ENCODE data around the gene TNNI3K.
A peak's percentile ranks its signal among the peaks of the same experiment; 100 is the strongest.

TNNI3K gene

DNA sequence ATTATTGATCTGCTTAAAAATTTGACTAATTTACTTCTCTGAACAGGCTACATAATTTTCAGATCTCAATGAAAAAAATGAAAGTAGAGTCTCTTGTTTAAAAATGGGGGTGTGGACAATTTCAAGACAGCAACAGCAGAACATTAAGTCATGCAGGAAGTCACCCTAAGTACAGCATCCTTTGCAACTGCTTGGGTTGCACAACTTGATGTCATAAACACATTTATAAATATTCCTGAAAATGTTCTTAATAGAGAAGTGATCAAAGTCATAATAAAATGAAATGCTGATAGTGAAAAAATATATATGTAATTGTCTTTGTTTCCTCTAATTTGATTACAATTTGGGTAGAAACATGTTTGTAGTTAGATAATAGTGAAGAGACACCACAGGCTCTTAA lies 79.3 kb downstream of the TNNI3K start:
- no peak for DNase-seq

DNA sequence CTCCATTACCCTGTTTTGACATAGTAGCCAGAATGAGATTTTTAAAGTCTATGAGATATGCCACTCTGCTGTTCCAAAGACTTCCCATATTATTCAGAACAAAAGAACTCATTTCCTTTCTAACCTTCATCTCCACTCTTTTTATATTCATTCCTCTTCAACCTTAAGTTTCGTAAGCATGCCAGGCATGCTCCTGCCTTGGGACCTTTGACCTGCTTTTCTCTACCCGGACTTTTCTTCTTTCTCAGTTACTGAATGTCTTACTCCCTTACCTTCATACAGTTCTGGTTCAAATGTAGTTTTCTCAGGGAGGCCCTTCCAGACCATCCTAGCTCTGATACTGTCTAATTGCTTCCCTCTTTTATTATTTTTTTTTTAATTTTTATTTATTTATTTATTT lies 81.1 kb downstream of the TNNI3K start:
- DNase-seq, result no peak

DNA sequence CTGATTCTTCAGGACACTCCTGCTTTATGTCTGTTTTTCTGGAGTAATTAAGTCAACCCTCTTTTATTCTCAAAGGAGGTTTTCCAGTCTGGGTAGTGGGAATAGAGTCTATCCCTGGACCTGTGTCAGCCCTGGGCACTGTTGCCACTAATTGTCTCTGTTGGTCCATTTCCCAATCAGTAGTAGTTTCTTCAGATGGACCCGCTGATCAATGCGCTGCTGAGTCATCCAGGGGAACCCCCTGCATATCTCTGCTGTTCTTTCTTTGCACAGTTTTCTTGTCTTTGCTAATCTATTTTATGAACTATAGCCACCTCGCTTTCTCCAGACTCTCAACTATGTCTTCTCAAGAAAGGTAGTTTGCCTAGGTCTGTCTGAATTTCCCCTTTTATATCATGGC lies 82.5 kb downstream of the TNNI3K start:
- DNase-seq, result no peak

DNA sequence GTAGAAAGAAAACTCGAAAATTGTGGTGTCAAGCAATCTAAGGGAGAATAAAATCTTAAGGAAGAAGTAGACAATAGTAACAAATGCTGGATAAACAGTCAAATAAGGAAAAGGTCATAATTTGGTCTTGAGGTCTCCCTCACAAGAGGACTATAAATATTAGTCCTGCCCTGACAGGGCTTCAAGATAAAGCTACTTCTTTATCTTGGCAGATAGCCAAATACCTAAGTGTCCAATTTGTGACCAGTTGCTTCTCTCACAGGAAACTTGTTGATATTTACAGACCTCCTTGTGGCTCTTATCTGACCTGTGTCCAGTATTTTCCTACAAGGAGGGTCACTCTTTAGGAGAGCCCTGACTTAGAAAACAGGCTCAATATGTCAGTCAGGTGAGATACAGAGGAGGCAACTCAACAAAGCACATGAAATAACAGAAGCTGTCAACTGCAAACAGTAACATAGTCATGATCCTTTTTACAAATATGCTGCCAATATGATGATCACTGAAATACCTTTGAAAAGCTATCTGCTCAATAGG lies 88.8 kb downstream of the TNNI3K start:
- no peak for DNase-seq

DNA sequence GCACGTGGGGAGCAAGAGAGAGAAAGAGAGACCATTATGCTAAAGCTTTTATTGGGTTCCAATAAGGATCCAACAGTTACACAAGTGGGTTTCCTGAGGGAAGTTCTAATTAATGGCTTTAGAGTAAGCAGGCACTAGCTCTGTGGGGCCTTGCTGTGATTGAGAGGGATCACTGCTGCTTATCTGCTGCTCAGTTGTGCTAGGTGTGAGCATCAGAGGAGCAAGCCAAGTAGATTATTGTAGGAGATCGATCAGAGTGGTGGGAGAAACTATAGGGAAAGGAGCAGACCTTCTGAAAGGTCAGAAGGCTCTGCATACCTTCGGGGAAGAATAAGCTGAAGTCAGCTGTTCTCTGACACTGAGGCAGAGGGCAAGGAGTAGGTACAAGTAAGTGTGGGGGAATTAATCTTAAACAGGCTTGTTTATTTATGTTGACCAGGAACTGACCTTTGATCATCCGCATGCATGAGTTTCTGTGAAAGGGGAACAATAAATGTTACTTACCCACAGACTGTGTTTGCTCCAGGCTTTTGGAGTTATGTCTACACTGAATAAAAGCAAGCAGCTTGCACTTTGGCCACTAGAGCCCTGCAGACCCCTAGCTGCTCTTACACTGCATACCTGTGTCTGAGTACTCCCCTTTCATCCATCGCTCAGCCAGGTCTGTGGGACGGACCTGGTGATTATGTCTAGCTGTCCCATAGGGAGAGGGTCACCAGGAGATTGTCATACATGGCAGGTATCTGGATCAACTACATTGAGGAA lies 89.7 kb downstream of the TNNI3K start:
- no peak for DNase-seq

DNA sequence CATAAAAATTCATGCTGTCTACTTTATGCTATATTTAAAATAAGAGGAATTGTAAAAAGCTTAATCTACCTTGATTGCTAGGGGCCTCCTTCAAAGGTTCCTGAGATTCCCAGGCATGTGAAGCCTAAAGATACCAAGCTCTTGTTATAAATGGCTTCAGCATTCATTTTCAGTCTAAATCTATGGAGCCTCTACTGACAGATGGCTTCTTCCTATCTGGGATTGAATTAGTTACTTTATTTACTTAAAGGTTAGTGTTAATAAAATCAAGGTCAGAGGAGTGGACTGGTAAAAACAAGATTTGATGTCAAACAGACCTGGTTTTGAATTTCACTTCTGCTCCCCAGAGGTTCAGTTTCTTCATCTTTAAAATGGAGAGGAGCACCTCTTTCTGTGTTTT lies 93.7 kb downstream of the TNNI3K start:
- DNase-seq, result no peak

DNA sequence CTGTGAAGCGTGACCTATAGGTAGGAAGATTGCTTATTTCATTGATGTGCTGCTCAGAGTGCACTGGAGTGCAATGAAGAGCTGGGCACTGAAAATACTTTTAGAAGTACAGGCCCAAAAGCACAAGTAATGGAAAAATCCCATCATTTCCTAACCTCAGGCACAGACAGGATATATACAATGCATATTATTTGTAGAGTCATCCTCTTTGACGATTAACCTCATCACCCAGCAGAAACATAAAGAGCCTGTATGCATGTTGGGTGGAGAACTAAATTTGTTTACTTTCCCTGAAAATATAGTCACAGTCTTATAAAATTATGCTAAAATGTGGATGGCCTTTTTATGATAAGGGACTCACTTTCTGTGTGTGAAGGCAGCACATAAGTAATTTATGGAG lies 98.1 kb downstream of the TNNI3K start:
- DNase-seq, result no peak

DNA sequence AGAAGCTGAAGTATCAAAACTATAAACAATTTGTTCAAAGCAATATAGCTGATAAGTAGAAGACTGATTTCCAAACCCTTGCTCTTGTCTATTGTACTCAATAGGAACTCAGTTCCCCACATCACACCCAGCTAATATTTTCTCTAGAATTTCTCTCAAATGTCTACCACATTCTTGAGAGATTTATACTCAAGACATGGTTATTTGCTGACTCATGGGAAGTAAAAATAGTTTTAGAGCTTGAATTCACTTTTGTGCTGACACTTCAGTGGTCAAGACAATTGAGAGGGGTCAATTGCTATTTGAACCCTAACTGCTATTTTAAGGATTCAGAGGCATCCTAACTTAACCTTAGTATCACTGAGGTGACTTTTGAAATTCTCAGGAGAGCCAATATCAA lies 99.0 kb downstream of the TNNI3K start:
- DNase-seq, result no peak

DNA sequence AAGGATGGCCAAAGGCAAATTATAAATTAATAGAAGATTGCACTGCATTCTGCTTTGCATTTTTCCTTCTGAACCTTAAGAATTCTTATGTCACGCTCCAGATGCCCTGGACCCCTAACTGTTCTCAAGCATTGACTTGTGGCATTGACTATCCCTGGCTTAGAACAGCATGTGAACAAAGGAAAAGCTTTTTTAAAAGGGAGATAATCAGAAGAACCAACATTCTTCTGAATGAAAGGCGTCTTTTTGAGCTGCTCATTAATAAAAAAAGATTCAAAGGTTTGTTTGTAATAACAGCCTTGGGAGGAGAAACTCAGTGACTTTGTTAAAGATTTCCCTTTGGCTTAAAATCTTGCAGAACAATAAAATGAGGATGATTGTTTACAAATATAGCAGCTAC lies 105.5 kb downstream of the TNNI3K start:
- DNase-seq, result no peak

DNA sequence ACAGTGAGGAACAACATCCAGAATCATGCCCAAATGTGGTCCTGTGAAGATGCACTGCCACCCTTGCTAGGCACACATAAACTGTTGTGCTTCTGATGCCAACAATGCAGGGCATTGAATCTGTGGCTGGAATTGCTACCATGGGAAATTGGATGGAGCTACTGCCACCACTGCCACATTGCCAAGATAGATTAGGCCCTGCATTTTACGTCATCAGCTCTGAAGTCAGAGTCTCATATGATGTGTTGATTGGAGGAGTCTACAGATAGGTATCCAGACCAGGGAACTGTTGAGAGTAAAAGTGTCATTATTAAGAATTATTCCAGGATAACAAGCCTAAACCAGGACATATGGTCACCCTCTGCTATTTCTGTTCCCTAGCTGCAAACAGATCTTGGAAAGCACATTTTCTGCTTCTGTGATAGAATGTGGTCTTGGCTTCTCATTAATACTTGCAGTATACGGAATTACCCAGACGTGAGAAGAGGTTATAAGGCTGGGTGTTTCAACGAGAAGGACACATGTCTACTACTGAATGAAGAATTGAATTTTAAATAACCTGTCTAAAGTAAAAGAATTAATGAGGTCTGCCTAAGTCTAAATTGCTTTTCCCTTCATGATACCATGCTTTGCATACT lies 106.6 kb downstream of the TNNI3K start:
- no peak for DNase-seq

DNA sequence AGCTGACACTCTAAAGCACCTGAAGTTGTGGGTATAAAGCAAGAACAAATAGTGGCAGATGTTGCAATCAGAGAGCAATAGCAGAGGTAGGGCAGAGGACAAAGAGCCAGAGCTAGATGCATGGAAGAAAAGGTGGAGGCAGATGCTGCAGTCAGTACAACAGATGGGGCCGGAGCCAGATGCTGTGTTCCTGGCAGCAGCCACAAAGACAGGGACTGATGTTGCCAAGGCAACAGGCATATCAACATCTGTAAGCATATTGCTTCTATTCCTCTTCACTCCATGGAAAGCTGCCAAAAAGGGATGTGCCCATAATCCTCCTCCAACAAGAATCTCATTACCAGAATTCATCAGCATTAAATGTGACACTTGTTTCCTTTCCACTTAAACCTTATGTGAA lies 108.0 kb downstream of the TNNI3K start:
- DNase-seq, result peak; percentile 92

DNA sequence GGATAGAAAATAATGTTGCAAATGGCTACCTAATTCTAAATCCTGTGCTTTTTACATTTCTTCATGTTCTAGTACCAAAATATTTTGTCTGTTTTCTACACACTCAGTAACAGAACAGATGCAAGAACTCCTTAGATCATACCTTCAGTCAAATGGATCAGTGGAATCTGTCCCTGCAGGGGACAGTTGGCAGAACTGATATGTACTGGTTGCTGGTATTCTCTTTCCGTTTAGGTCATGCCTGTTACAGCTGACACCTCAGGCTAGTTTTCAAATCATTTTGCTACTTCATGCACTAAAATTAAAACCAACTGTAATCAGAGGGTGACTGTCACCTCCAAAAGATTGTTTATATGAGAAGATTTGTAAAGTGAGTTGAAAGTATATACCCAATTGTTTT lies 109.2 kb downstream of the TNNI3K start:
- no peak for DNase-seq

DNA sequence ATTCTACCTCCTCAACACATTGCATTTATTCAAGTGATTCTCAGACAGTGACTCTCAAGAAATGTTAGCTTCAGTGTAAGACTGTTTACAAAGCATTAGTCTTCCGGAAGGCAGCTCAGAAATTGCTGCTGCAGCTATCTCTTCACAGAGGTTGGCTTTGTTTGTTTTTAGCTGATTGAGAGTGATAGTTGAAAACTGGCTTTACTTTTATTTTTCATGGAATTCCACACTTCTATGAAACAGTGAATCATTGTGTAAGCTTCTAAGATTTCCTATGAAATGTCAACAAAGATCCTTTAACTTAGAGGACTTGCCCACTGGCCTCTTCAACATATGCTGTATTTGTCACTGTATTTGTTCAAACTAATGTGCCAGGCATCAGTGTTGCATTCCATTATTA lies 121.3 kb downstream of the TNNI3K start:
- no peak for DNase-seq

DNA sequence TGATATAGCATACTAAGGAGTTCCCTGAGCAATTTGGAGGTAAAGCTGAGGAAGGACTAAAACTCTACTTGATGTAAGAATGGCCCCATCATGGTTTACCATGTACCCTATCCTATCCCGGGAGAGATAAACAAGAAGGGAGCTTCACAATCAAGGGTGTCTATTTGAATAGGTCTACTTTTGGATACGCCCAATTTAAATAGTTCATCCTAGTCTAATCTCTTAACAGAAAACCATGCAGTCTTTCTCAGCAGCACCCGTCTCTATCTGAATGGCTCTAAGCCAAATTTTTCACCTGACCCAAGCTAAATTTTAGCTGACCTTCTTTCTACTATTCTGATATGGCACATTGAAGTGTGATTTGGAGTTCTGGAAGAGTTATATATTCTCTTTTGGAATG lies 122.0 kb downstream of the TNNI3K start:
- DNase-seq, result no peak

DNA sequence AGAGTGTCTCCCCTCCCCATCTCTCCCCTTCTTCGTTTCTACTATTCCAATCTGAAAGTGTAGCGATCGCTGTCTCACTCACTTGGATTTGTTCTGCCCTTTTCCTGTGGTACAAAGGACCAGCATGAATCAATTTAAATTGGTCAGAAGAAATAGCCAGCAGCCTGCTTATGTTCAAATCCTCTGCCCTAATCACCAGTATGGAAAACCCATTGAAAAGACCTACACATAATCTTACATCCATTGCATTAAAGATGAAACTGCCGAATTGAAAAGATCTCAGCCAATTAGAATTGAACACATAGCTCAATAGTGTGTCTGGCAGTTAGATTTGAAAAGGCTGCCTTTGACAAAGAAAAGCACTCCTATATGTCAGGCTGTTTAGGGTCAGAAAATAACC lies 122.6 kb downstream of the TNNI3K start:
- DNase-seq, result no peak

DNA sequence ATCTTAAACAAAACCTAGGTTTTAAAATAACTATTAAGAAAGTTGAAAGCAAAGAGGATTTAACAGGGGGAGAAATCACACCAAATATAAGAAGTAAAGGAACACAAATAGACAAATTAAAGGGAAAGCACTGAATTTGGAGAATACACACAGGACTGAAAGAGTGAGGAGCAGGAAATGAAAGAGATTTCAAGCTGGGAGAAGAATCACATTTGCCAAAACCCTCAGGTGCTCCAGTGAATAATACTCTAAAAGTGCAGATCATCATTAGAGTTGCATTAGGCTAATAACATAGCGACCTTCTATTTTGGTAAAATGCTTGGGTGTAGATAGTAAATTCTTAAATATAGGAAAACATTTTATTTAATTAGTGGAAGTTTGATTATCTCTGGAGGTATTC lies 127.5 kb downstream of the TNNI3K start:
- DNase-seq, result no peak

DNA sequence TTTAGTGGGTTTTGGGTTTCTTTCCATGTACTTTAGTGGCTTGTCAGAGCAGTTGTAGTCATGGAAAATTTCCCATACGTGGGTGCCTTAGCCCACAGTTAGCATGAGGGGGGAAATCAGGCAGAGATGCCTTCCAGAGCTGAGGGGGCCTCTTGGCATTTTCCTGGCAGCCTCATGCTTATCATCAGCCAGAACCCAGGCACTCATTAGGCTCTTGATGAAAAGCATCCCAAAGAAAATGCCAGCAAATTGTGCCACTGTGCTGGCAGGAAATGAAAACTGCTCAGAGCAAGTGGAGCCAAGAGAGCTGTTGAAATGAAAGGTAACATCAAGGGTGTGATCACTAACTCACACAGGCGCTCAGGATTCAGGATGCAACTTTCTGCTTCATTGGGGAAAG lies 128.0 kb downstream of the TNNI3K start:
- no peak for DNase-seq

DNA sequence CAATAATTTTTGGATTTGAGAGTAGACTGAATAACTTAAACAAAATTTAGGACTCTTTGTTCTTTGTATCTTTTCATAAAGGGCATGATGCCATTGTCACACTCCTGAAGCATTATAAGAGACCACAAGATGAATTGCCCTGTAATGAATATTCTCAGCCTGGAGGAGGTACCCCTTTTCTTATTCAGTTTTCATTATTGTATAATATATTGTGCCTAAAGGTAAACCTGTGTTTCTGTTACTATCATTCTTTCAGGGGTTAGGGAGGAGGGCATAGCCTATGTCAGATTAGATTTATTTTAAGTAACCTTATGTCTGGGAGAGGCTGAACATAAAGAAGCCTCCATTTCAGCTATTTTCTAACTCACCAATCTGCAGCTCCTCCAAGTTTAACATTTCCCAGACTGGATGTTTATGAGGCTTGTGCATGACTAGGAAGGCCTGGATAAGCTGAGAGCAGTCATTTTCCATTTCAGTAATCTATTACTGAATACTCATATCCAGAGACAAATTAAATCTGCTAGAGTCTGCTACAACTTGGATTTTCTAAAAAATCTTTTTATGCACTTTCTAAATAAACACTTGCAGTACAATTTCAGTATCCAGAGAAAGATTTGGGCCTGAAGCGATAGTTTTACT lies 132.1 kb downstream of the TNNI3K start:
- no peak for DNase-seq

DNA sequence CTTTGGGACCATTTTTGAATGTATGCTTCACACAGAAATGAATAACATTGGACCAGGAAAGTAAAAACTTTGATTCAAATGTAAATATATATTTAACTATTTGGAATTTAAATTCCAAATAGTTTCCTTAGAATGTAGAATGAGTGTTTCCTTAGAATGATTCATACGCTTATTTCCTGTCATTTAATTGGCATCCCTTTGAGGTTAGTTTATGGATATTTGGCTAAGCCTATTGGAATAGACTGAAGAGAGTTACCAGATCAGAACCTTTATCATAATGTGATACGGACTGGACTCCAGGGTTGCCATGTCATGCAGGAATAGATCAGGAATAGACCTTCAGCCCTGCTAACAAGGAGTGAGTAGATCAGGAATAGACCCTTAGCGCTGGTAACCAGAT lies 133.1 kb downstream of the TNNI3K start:
- no peak for DNase-seq

DNA sequence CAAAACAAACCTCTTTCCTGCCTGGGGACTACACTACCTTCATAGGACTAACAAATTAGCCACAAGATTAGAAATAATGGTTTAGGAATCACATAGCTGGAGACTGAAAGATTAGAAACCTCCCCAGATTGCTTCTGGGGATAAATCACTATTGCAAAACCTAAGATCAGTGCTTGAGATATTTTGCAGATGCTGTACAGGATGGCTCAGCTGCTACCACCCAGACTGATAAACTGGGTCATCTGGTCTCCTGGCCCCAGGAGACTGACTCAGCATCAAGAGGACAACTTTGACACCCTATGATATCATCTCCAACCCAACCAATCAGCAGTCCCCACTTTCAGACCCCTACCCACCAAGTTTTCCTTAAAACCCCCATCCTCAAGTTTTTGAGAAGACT lies 140.2 kb downstream of the TNNI3K start:
- no peak for DNase-seq

DNA sequence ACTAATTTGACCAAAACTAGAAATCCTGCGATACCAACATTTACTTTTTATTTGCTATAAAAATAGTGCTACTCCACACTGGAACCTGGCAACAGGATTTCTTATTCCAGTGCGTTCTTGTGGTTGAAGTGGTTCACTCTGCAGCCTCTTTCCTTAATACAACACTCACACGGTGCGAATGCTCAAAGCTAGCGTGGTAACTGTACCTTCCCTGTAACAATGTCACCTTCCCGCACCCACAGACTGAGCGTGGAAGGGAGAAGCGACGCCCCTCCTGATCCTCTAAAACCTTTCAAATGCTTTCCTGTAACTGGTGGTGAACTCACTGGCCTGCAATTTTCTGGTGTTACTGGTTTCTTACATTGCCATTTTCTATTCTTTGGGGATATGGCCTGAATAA lies 145.1 kb downstream of the TNNI3K start:
- no peak for DNase-seq

DNA sequence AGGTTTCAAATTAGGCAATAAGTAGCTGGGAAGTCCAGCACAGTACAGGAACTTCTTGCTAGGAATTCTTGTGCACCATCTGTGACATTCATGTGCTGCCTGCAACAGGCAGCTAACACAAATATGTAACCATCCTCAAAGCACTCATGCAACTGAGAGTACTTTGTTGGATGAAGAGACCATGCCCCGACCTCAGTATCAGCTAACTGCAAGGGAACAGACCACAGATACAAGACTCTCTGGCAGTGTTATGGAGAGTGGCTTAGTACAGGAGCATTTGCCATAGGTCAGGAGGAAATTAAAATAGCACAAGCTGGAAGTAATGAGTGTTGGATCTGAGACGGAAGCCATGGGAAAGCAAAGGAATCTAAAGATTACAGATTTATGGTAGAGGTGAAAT lies 153.7 kb downstream of the TNNI3K start:
- no peak for DNase-seq

DNA sequence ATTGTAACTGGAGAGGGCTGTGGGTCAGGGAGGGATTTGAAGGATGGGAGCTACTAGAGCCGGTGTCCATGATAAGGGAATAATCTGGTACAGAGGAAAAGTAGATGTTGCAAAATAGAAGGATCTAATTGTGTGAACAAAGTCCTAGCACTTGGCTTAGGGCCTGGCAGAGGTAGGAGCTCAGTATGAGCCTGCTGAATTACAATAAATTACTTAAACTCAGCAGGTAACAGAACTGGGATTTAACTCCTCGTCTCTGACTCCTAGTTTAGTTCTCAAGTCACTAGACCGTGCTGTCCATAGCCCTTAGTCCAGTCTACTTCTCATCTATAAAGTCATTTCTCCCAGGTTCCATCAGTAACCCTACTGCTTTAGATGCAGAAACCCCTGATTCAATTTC lies 157.0 kb downstream of the TNNI3K start:
- DNase-seq, result no peak

DNA sequence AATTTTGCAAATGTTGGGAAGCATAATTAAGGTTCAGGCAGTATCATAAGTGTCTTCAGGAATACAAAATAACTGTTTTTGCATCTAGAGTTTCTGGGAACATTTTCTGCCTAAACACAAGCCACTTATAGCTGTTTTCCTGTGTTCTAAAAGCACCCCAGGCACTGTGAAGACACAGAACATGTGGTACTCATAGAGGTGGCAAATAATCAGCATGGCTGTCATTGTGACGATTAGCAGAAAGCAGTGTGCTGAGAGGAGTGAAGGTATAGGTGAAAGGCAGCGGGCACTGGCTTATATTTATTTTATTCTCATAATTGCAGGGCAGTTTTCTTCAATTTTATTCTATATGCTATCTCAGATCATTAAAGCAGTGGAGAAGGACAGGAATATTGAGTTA lies 157.7 kb downstream of the TNNI3K start:
- DNase-seq, result no peak
